ENCODE measurements around the gene ASB7.

DNA sequence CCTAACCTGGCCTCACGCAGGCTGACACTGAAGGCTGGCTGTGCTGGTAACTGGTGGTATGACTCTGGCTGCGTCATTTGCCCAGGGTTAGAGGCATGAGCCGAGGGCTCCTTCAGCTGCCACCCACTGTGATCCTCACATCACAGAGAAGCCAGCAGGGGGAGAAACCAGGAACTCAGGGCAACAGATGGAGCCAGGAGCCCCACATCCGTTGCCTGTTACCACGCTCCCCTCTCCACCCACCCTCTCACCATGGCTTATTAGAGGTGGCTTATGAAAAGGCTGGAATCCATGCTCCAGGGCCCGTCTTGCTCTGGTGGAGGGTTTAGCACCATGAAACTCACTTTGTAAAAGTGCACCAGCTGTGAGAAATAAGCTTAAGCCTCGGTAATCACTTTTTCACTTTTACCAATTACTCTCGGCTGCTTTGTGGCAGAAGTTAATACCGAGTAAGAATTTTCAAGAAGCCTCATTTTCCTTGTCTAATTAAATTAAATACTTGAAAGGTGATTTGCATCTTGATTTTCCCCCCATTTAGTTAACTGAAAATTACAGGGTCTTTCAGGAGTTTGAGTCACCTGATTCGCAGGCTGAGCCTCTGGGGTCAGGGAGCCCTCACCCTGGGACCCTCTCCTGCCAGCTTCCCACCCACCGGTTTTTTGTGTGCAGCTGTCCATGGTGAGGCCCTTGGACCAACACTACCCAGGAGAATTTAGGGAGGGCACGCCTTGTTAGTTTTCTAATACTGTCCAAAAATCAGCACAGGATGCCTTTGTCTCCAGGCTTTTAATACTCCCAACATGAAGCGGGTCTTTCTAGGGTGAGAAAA lies 60.9 kb downstream of the ASB7 start:
- TF ChIP-seq CTCF (IDR thresholded peaks at IDR 0.05; ENCODE audit: low read depth, low read length) (peak; percentile 43), POLR2A (IDR thresholded peaks at IDR 0.05; ENCODE audit: extremely low read depth, insufficient read length) (no peak)

Measured in NB4 (cell line).